Colonic mucosa (tissue), 4 donors: ENCODE data around the gene NACAD. TPM values are rescaled to one million over a fixed set of nuclear protein-coding genes. Genes with fewer than 3 reads are reported as not detected.
"Not testable (repeated sequence)": the region's sequence is repeated elsewhere in the genome, so short reads cannot be mapped to it uniquely, and the experiment has no call there.

Source experiments
- DNase-seq: peaks from one replicate; pipeline ENCODE4 v3.0.0-alpha.2; 2020
- H3K27ac ChIP-seq: fragments of 200-600 bp; one replicate; pipeline ENCODE4 v1.8.0; 2021
- H3K27me3 ChIP-seq: fragments of 200-600 bp; one replicate; pipeline ENCODE4 v1.8.0; 2021
- H3K36me3 ChIP-seq: fragments of 200-600 bp; one replicate; pipeline ENCODE4 v1.8.0; 2021
- H3K4me1 ChIP-seq: fragments of 200-600 bp; one replicate; pipeline ENCODE4 v1.8.0; 2021; ENCODE audit warnings: mild to moderate bottlenecking
- H3K4me3 ChIP-seq: fragments of 200-600 bp; one replicate; pipeline ENCODE4 v1.8.0; 2021
- H3K9ac ChIP-seq, 2 donors: one replicate each; pipeline ENCODE4 v1.7.0; 2013; ENCODE audit warnings: control low read depth in 2 of 2, low read depth in 2 of 2, low read length in 2 of 2
- H3K9me3 ChIP-seq: fragments of 200-600 bp; one replicate; pipeline ENCODE4 v1.8.0; 2021
- CTCF ChIP-seq: fragments of 200-600 bp; IDR thresholded peaks from one replicate; pipeline ENCODE4 v1.8.0; 2022; ENCODE audit warnings: antibody characterized with exemption, mild to moderate bottlenecking
- intact Hi-C: fragments of 100-400 bp; cut with DNase I; formaldehyde crosslinking; loops from one replicate; pipeline ENCODE4 v1.14.1; 2022
- total RNA-seq, 2 donors: library from RNA; stranded (reverse); fragmentation: NEBNext Ultra II Directional in 1 of 2; extraction: Animal tissue kit (Norgen Biotek cat#: 25700) in 1 of 2; gene quantifications; one replicate each; pipeline ENCODE4 v1.2.1, GENCODE V29; 2021
- donor health status: healthy.
- donor health status: DM: no; HTN: no; CAD: no.
- donor health status: DM: no; HTN: no; CAD: no.

The NACAD gene
- total RNA-seq, 2 donors from 2014 or later: 1.0 to 3.3 TPM

DNA sequence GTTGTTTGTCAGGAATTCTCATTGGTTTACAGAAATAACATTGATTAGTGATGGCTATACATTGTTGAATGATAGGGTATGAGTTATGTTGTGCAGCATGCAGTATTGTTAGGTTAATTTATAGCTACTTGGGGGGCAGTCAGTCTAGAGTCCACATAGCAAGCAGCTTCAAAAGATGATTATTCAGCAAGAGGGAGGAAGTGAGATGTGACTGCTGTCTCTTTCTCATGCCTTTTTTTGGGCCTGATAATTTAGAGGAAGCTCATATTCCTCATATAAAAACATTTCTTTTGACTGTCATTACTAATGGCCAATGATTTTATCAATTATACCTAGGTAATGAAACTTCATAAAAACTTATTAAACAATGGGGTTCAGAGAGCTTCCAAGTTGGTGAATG is 26.2 kb upstream of the NACAD start:
- no peak overlapping the region for H3K27ac ChIP-seq
- H3K9ac ChIP-seq: no peak overlapping the region
- no peak for DNase-seq
- no peak overlapping the region for H3K4me3 ChIP-seq
- TF ChIP-seq CTCF: no peak
- no peaks in the 10 kb centered on the region for H3K27me3 ChIP-seq
- intact Hi-C loops: loop anchor here (5.0 to 10.0 kb wide), 2 partner anchors 133 to 510 kb away; partner anchors contain the start of gene OGDH
- H3K9me3 ChIP-seq: no peaks in the 10 kb centered on the region
- H3K4me1 ChIP-seq: no peaks in the 10 kb centered on the region
- no peaks in the 10 kb centered on the region for H3K36me3 ChIP-seq

DNA sequence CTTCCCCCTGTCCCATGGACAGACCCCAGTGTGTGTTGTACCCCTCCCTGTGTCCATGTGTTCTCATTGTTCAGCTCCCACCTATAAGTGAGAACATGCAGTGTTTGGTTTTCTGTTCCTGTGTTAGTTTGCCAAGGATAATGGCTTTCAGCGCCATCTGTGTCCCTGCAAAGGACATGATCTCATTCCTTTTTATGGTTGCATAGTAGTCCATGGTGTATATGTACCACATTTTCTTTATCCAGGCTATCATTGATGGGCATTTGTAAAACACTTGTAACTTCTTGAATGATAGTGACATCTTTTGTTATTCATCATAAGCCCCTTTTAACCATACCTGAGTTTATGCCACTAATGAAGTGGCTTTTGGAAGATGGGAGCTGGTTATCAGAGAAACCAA is 25.5 kb upstream of the NACAD start:
- not testable (repeated sequence) for H3K9ac ChIP-seq, DNase-seq, H3K4me3 ChIP-seq, H3K27me3 ChIP-seq, H3K27ac ChIP-seq, H3K36me3 ChIP-seq, H3K9me3 ChIP-seq, H3K4me1 ChIP-seq
- intact Hi-C loops: loop anchor here (10.0 kb wide), 1 partner anchor 509 kb away; the partner anchor contains the start of gene OGDH

DNA sequence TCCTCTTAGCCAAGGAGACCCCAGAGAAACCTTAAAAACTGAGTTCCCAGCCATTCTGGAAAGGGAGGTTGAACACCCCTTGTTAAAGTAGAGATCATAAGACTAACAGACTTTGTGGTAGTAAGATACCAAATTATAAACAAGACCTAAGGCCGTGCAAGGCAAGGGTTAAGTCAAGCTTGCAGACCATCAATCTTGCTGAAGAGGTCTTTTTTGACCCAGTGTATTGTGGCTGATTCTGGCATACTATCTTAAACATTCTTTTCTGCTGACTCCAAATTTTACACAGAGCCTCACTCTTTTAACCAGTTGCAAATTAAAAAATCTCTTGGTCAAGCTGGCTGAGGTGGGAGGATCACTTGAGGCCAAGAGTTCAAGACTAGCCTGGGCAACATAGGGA is 23.9 kb upstream of the NACAD start:
- intact Hi-C loops: loop anchor here (10.0 kb wide), 1 partner anchor 508 kb away; the partner anchor contains the start of gene OGDH
- Histone ChIP-seq H3K27me3 (no peaks in the 10 kb centered on the region), H3K9ac (no peak overlapping the region), H3K36me3 (peaks cover 5% of the 10 kb centered on the region), H3K27ac (no peak overlapping the region), H3K4me1 (peaks cover 13% of the 10 kb centered on the region), H3K4me3 (no peak overlapping the region), H3K9me3 (no peaks in the 10 kb centered on the region)
- TF ChIP-seq CTCF: no peak
- DNase-seq: no peak

- peaks cover 8% of the 10 kb centered on the region for H3K36me3 ChIP-seq
- peak within 1 kb of the TSS; percentile 89 to 94 for H3K9ac ChIP-seq
- intact Hi-C loops: loop anchor here (10.0 kb wide), 1 partner anchor 507 kb away; the partner anchor contains the start of gene OGDH
- DNase-seq: peak; percentile 96
- no peaks in the 10 kb centered on the region for H3K27me3 ChIP-seq
- H3K4me1 ChIP-seq: peaks cover 13% of the 10 kb centered on the region
- peak within 1 kb of the TSS; percentile 65 for H3K4me3 ChIP-seq
- peak within 1 kb of the TSS; percentile 94 for H3K27ac ChIP-seq
- TF ChIP-seq CTCF: no peak
- no peaks in the 10 kb centered on the region for H3K9me3 ChIP-seq
Observed at GRCh38 chr7:45111298-45112223, 22.8 kb upstream of the NACAD start, which contains the start of gene TBRG4. Gene TBRG4 (minus strand): TSS chr7:45111697. CDS start chr7:45109237, 2,460 bp downstream.

DNA sequence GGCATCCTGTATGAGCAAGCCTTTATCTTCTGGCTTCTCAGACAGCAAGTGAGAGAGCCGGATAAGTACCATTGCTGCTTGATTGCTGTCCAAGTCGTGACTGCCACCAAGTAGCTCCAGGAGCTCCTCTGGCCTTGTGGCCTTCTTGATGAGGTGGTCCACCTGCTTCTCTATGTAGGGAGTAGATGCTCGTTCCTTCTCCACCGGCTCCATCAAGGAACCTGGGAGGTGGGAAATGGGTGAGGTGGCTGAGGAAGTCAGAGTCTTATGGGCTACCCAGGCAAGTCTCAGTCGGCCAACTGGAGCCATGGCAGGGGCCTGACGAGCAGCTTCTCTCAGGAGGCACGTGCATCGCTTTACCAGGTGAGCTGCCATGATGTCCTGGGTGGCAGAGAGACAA is 20.1 kb upstream of the NACAD start:
- Histone ChIP-seq H3K9ac (no peak overlapping the region), H3K36me3 (peaks cover 30% of the 10 kb centered on the region), H3K27ac (no peak overlapping the region), H3K4me3 (no peak overlapping the region), H3K9me3 (no peaks in the 10 kb centered on the region), H3K27me3 (no peaks in the 10 kb centered on the region), H3K4me1 (peaks cover 13% of the 10 kb centered on the region)
- intact Hi-C loops: no loop called here
- TF ChIP-seq CTCF: no peak
- DNase-seq: no peak

DNA sequence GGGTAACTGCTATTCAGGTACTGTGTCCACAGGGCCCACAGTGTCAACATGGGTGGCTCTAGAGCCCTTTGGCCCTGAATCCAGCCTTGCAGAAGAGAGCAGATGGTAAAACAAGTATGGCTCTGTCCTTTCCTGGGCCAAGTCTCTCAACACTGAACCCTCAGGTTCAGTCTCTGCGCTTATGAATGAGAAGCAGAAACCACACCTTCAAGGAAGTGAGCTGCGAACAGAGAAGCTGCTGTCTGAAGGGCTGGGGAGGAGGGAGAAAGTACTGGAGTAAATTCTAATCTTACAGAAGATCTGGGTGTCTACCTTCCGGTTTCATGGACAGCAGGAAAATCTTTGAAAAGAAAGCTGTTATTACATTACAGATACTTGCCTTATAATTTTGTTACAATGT is 18.6 kb upstream of the NACAD start:
- H3K9me3 ChIP-seq: no peaks in the 10 kb centered on the region
- DNase-seq: no peak
- no peak overlapping the region for H3K27ac ChIP-seq
- H3K9ac ChIP-seq: no peak overlapping the region
- no peak overlapping the region for H3K4me3 ChIP-seq
- TF ChIP-seq CTCF: no peak
- intact Hi-C loops: no loop called here
- H3K27me3 ChIP-seq: no peaks in the 10 kb centered on the region
- peaks cover 13% of the 10 kb centered on the region for H3K4me1 ChIP-seq
- peaks cover 43% of the 10 kb centered on the region for H3K36me3 ChIP-seq
